ENCODE measurements around the gene ADORA2B.

ADORA2B gene

DNA sequence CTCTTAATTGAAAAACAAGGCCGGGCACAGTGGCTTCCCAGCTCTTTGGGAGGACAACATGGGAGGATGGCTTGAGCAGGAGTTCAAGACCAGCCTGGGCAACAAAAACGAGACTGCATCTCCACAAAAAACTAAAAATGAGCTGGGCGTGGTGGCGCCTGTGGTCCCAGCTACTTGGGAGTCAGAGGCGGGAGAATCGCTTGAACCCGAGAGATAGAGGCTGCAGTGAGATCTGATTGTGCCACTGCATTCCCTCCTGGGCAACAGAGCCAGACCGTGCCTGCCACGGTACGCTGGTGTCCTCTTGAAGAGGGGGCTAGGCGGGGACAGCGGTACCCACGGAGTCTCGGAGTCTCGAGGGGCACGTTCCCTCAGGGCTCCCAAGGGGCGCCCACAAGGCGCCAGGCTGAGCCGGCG, 27.9 kb upstream of the ADORA2B start:
- H3K9me3 Mint-ChIP-seq: no peaks in the 10 kb centered on the region
- no peak overlapping the region for H3K4me3 Mint-ChIP-seq
- H3K4me1 Mint-ChIP-seq (ENCODE audit: low read depth): no peaks in the 10 kb centered on the region
- no peak overlapping the region for H3K27ac Mint-ChIP-seq
- H3K36me3 Mint-ChIP-seq (ENCODE audit: low read depth): peaks cover 2% of the 10 kb centered on the region
- peaks cover 37% of the 10 kb centered on the region for H3K27me3 Mint-ChIP-seq (ENCODE audit: low read depth)

DNA sequence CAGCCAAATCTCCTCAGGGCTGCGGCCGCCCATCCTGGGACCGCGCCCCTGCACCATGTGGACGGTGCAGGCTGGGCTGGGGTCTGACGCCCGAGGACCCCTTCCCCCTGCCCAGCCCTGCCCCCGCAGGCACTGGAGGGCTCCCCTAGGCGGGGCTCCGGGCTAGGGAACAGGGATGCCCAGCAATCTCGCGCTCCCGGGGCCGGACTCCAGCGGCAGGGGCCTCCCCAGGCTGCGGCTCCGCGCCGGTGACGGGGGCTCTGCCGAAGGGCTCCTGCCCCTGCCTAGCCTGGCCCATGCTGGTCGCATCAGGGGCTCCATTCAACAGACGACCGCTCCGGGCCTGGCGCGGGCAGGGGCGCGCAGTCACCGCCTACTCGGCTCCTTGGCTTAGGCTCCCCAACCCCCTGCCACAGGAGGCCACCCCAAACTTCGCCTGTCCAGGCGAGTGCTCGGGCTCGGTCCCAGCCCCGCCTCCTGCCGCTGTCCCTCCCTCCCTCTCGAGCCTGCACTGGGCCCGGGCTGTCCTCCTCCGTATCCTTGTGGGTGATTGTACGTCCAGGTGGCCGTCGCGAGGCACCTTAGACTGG, 27.4 kb upstream of the ADORA2B start:
- H3K27me3 Mint-ChIP-seq (ENCODE audit: low read depth): peaks cover 41% of the 10 kb centered on the region
- H3K4me1 Mint-ChIP-seq (ENCODE audit: low read depth): no peaks in the 10 kb centered on the region
- H3K9me3 Mint-ChIP-seq: no peaks in the 10 kb centered on the region
- H3K4me3 Mint-ChIP-seq: no peak overlapping the region
- peaks cover 2% of the 10 kb centered on the region for H3K36me3 Mint-ChIP-seq (ENCODE audit: low read depth)
- no peak overlapping the region for H3K27ac Mint-ChIP-seq

DNA sequence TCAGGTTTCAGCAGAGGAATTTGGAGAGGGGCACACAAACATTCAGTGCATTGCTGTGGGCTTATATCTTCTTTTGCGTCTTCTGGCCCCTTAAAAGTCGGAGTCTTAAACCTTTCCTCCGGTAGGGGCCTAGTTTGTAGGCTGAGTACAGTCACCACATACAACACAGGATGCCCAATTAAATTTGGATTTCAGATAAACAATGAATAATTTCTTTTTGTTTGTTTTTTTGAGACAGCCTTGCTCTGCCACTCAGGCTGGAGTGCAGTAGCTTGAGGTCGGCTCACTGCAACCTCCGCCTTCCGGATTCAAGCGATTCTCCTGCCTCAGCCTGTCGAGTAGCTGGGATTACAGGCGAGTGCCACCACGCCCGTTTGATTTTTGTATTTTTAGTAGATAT, 26.7 kb upstream of the ADORA2B start:
- no peak overlapping the region for H3K27ac Mint-ChIP-seq
- no peak overlapping the region for H3K4me3 Mint-ChIP-seq
- no peaks in the 10 kb centered on the region for H3K9me3 Mint-ChIP-seq
- H3K27me3 Mint-ChIP-seq (ENCODE audit: low read depth): peaks cover 41% of the 10 kb centered on the region
- peaks cover 2% of the 10 kb centered on the region for H3K36me3 Mint-ChIP-seq (ENCODE audit: low read depth)
- H3K4me1 Mint-ChIP-seq (ENCODE audit: low read depth): no peaks in the 10 kb centered on the region

DNA sequence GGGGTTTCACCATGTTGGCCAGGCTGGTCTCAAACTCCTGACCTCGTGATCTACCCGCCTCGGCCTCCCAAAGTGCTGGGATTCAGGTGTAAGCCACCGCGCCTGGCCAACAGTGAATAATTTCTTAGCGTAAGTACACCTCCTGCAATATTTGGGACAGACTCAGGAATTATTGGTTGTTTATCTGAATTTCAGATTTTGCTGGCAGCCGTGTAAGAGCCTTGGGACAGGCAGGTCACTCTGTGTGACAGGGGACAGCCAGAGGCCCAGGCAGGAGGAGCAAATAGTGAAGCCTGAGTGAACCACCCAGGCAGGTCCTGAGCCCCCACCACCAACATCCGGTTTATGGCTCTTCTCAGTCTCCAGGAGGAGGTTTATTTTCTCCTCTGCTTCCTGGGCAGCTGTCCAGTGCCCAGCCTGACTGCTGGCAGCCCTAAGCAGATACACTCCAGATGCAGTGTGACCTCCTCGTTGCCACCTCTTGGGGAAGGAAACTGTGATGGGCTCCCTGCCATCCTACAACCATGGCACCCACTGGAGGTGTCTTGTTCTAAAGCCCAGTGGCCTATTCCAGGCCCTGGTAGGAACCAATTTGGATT, 26.2 kb upstream of the ADORA2B start:
- no peak overlapping the region for H3K4me3 Mint-ChIP-seq
- no peak overlapping the region for H3K27ac Mint-ChIP-seq
- H3K4me1 Mint-ChIP-seq (ENCODE audit: low read depth): no peaks in the 10 kb centered on the region
- peaks cover 44% of the 10 kb centered on the region for H3K27me3 Mint-ChIP-seq (ENCODE audit: low read depth)
- peaks cover 2% of the 10 kb centered on the region for H3K36me3 Mint-ChIP-seq (ENCODE audit: low read depth)
- H3K9me3 Mint-ChIP-seq: no peaks in the 10 kb centered on the region

DNA sequence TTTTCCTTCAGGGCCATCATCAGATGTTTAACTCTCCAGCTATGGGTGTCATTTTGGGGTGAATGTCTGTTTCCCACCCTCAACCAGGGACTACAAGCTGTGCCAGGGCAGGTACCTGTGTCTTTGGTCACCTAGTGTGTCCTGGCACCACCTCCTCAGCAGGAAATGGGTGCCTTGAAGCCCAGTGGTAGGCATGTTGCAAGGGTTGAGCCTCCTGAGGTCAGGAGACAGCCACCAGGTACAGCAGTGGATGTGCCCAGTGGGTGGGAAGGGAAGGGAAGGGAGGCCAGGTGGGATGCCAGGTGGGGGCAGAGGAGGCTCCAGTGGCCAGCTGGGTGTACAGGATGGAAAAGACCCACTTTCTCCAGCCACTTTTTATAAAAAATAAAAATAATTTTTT, 25.5 kb upstream of the ADORA2B start:
- Mint-ChIP-seq H3K27ac (no peak overlapping the region), H3K36me3 (ENCODE audit: low read depth) (peaks cover 2% of the 10 kb centered on the region), H3K4me1 (ENCODE audit: low read depth) (no peaks in the 10 kb centered on the region), H3K4me3 (no peak overlapping the region), H3K9me3 (no peaks in the 10 kb centered on the region), H3K27me3 (ENCODE audit: low read depth) (peaks cover 46% of the 10 kb centered on the region)

DNA sequence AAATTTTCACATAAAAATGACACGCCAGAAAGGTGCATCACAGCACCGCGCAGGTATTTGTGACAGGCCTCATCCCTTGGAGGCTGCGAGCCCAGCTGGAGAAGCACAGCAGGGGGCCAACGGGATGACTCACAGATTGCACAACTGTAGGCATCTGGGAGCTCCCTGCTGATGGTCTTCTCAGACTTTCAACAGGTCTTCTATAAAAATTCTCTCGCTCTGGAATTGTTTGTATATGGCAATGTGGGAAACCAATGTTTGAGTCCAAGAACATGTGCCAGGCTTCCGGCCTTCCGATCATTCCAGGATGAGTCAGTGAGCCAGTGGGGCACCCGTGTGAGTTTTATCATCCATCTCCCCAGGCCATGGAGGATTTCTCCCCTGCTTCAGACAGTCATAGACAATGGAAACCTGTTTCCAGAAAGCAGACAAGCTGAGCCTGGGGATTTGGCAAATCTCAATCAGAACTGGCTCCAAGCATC, 24.1 kb upstream of the ADORA2B start:
- Mint-ChIP-seq H3K9me3 (no peaks in the 10 kb centered on the region), H3K27me3 (ENCODE audit: low read depth) (peaks cover 38% of the 10 kb centered on the region), H3K36me3 (ENCODE audit: low read depth) (peaks cover 2% of the 10 kb centered on the region), H3K4me1 (ENCODE audit: low read depth) (no peaks in the 10 kb centered on the region), H3K27ac (no peak overlapping the region), H3K4me3 (no peak overlapping the region)

DNA sequence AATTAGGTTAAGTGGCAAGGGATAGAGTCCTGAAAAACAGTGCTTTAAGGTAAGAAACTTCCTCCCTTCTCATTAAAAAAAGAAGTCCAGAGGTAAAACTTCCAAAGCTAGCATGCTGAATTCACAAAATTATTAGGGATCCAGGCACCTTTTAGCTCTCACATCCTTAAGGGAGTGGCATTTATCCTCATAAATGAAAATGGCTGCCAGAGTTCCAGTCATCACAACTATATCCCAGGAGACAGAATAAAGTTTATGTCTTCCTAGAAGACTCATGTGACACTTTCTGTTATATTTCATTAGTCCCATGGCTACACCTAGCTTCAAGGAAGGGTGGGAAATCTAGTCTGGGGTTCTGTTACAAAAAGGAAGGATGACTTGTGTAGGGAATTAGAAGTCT, 23.3 kb upstream of the ADORA2B start:
- no peaks in the 10 kb centered on the region for H3K4me1 Mint-ChIP-seq (ENCODE audit: low read depth)
- peaks cover 30% of the 10 kb centered on the region for H3K27me3 Mint-ChIP-seq (ENCODE audit: low read depth)
- no peak overlapping the region for H3K27ac Mint-ChIP-seq
- peaks cover 2% of the 10 kb centered on the region for H3K36me3 Mint-ChIP-seq (ENCODE audit: low read depth)
- H3K4me3 Mint-ChIP-seq: no peak overlapping the region
- no peaks in the 10 kb centered on the region for H3K9me3 Mint-ChIP-seq

DNA sequence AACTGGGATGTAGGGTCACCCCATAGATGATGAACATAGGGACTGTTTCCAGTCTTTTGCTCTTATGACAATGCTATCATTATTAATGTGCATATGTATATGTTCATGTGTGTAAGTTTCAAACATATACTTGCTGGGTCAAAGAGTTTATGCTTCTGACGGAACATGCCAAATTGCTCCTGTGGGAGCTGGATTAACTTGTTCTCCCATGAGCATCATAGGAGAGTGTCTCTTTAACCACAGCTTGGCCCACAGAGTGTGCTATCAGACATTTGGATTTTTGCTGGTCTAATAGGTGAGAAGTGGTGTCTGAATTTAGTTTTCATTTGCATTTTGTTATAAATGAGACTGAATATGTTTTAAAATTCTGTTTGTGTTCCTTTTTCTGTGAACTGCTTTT, 22.3 kb upstream of the ADORA2B start:
- Mint-ChIP-seq H3K4me1 (ENCODE audit: low read depth) (no peaks in the 10 kb centered on the region), H3K4me3 (no peak overlapping the region), H3K9me3 (no peaks in the 10 kb centered on the region), H3K27me3 (ENCODE audit: low read depth) (peaks cover 28% of the 10 kb centered on the region), H3K27ac (no peak overlapping the region), H3K36me3 (ENCODE audit: low read depth) (peaks cover 2% of the 10 kb centered on the region)

DNA sequence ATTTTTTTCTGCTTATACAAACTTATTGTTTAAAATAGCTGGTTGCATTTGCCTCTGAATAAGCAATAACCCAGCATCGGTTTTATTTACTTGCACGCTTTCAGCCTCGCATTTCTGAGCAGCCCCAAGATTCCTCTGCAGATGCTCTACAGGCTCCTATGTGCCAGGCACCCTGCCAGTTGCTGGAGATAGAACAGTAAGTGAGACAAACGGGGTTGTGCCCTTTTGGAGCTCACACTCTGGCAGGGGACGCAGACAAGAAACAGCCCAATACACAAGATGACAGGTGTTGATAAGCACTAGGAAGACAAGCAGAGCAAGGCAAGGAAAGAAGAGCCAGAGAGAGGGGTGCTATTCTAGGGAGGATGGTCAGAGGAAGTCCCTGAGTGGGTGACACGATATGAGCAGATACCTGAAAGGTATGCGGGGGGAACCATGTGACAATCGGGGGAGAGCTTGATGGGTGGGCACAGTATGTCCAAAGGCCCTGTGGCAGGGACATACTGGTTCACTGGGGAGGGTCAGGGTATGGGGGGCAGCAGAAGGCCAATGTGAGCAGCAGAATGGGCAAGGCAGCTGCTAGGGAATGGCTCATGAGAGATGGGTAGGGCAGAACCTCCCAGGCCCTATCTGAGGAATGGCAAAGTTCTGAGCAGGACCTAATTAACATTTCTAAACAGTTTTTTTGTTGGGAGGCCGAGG, 18.7 kb upstream of the ADORA2B start:
- H3K4me1 Mint-ChIP-seq (ENCODE audit: low read depth): no peaks in the 10 kb centered on the region
- no peaks in the 10 kb centered on the region for H3K9me3 Mint-ChIP-seq
- no peak overlapping the region for H3K27ac Mint-ChIP-seq
- no peak overlapping the region for H3K4me3 Mint-ChIP-seq
- H3K27me3 Mint-ChIP-seq (ENCODE audit: low read depth): peaks cover 30% of the 10 kb centered on the region
- H3K36me3 Mint-ChIP-seq (ENCODE audit: low read depth): no peaks in the 10 kb centered on the region

DNA sequence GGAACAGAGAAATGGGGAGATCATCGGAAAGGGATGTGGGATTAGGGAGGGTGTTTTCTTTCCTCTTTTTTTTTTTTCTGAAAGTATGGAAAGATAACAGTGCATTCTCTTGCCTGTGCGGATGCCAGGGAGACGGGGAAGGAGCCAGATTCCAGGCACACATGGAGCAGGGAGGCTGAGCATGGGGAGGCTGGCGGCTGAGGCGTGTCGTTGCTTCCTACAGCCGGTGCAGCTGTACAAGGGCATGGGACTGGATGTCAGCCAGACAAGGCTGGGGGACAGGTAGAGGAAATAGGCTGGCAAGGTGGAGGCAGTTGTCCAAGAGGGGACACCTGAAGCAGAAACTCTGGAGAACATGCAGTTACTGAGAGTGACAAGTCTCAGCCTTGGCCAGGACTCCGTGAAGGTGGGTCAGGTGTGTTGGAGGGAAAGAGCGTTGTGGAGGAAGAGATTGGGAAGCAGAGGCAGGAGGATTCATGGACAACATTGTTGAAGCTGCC, 16.6 kb upstream of the ADORA2B start:
- Mint-ChIP-seq H3K27ac (no peak overlapping the region), H3K27me3 (ENCODE audit: low read depth) (peaks cover 23% of the 10 kb centered on the region), H3K36me3 (ENCODE audit: low read depth) (no peaks in the 10 kb centered on the region), H3K9me3 (no peaks in the 10 kb centered on the region), H3K4me3 (no peak overlapping the region), H3K4me1 (ENCODE audit: low read depth) (no peaks in the 10 kb centered on the region)

DNA sequence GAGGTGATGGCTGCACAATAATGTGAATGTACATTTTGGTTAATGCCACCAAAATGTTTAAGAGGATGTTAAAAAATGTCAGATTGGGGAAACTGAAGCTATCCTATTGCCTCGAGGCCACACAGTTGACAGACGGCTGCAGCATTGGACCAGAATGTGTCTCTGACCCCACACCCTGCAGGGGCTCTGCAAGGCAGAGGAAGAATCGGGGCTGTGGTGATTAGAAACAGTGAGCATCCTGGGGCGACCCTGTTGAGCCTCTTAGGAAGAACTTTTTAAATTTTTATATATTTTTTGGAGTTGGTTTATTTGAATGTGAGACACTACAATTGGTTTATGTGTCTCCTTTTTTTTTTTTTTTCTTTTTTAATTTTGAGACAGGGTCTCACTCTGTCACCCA, 15.0 kb upstream of the ADORA2B start:
- H3K4me1 Mint-ChIP-seq (ENCODE audit: low read depth): no peaks in the 10 kb centered on the region
- H3K9me3 Mint-ChIP-seq: no peaks in the 10 kb centered on the region
- no peak overlapping the region for H3K4me3 Mint-ChIP-seq
- H3K27me3 Mint-ChIP-seq (ENCODE audit: low read depth): peaks cover 17% of the 10 kb centered on the region
- no peak overlapping the region for H3K27ac Mint-ChIP-seq
- H3K36me3 Mint-ChIP-seq (ENCODE audit: low read depth): no peaks in the 10 kb centered on the region

DNA sequence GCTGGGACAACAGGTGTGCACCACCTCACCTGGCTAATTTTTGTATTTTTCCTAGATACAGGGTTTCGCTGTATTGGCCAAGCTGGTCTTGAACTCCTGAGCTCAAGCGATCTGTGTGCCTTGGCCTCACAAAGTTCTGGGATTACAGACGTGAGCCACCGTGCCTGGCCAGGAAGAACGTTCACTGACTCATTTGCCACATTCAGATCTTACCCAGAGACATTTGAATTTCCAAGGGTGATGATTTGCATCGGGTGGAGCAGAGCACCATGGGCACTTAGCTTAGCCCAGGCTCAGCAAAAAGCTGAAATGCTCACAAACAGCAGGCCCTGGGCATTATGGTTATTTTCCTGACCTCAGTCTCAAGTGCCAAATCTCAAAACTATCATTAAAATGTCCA, 14.5 kb upstream of the ADORA2B start:
- no peaks in the 10 kb centered on the region for H3K9me3 Mint-ChIP-seq
- no peak overlapping the region for H3K27ac Mint-ChIP-seq
- peaks cover 18% of the 10 kb centered on the region for H3K27me3 Mint-ChIP-seq (ENCODE audit: low read depth)
- H3K36me3 Mint-ChIP-seq (ENCODE audit: low read depth): no peaks in the 10 kb centered on the region
- H3K4me1 Mint-ChIP-seq (ENCODE audit: low read depth): no peaks in the 10 kb centered on the region
- no peak overlapping the region for H3K4me3 Mint-ChIP-seq

DNA sequence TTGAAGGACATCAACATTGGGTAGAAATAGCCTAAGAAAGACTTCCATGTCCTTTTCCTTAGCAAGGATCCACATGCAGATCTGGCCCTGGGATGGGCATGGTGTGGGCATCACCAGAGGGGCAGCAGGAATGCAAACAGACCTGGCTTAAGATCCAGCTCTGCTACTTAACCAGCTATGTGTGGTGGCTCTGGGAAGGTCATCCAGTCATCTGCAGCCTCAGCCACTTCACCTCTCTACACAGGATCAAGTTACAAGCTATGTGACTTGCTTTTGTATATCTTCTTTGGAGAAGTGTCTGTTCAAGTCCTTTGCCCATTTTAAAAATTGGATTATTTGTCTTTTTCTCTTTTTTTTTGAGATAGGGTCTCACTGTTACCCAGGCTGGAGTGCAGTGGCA, 13.5 kb upstream of the ADORA2B start:
- no peak overlapping the region for H3K4me3 Mint-ChIP-seq
- no peaks in the 10 kb centered on the region for H3K4me1 Mint-ChIP-seq (ENCODE audit: low read depth)
- no peaks in the 10 kb centered on the region for H3K36me3 Mint-ChIP-seq (ENCODE audit: low read depth)
- no peak overlapping the region for H3K27ac Mint-ChIP-seq
- H3K9me3 Mint-ChIP-seq: no peaks in the 10 kb centered on the region
- H3K27me3 Mint-ChIP-seq (ENCODE audit: low read depth): peaks cover 20% of the 10 kb centered on the region

DNA sequence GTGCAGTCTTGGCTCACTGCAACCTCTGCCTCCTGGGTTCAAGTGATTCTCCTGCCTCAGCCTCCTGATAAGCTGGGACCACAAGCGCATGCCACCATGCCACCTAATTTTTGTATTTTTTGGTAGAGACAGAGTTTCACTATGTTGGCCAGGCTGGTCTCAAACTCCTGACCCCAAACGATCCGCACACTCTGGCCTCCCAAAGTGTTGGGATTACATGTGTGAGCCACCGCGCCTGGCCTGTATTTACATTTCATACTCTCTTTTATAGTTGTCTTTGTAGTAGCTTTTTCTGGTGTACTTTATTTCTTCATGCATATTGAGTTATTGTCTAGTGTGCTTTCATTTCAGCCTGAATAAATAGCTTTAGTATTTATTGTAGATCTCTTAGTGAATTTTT, 10.1 kb upstream of the ADORA2B start:
- Mint-ChIP-seq H3K4me1 (ENCODE audit: low read depth) (no peaks in the 10 kb centered on the region), H3K9me3 (no peaks in the 10 kb centered on the region), H3K27ac (no peak overlapping the region), H3K4me3 (no peak overlapping the region), H3K36me3 (ENCODE audit: low read depth) (no peaks in the 10 kb centered on the region), H3K27me3 (ENCODE audit: low read depth) (peaks cover 5% of the 10 kb centered on the region)

DNA sequence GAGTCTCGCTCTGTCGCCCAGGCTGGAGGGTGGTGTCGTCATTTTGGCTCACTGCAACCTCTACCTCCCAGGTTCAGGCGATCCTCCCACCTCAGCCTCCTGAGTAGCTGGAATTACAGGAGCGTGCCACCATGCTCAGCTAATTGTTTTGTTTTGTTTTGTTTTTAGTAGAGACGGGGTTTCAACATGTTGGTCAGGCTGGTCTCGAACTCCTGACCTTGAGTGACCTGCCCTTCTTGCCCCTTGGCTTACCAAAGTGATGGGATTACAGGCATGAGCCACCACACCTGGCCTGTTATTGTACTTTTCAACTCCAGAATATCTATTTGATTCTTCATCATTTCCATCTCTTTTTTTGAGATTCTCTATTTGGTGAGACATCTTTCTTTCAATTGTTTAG, 9.0 kb upstream of the ADORA2B start:
- Mint-ChIP-seq H3K27me3 (ENCODE audit: low read depth) (peaks cover 7% of the 10 kb centered on the region), H3K9me3 (no peaks in the 10 kb centered on the region), H3K4me1 (ENCODE audit: low read depth) (no peaks in the 10 kb centered on the region), H3K4me3 (no peak overlapping the region), H3K27ac (no peak overlapping the region), H3K36me3 (ENCODE audit: low read depth) (no peaks in the 10 kb centered on the region)

Data from T-helper 1 cell treated with Interleukin-12 subunit alpha and Interleukin-12 subunit beta and Interleukin-4 antibody, amounts not matched to agents 30 μg/mL and 1 μg/mL, for 36 hours (primary cell).